ENCODE results near the gene DLG3.

GRCh38 chrX:70476166-70476933, 31.7 kb downstream of the DLG3 start:
- TF ChIP-seq CTCF (IDR thresholded peaks at IDR 0.05) (no peak), POLR2A (IDR thresholded peaks at IDR 0.05) (no peak), EP300 (IDR thresholded peaks at IDR 0.05) (no peak)

All from tibial nerve (tissue), 4 donors.